GM12864 (cell line): Measurements from ENCODE around the gene SP140.

Source experiments
- DNase-seq: peaks from one replicate; pipeline ENCODE4 v3.0.0-alpha.2; 2011; ENCODE audit warnings: low read depth
- H3K4me3 ChIP-seq: 2 replicates; pipeline ENCODE4 v1.5.1; 2011; ENCODE audit warnings: mild to moderate bottlenecking, low read depth, low read length, control low read depth
- TF ChIP-seq, protein P1 (sequence below): IDR thresholded peaks from 2 replicates; pipeline ENCODE4 v1.5.1; 2011; ENCODE audit warnings: low read depth, mild to moderate bottlenecking, moderate library complexity, low read length, control low read depth, inconsistent platforms; ENCODE audit errors: missing control alignments

Gene SP140

DNA sequence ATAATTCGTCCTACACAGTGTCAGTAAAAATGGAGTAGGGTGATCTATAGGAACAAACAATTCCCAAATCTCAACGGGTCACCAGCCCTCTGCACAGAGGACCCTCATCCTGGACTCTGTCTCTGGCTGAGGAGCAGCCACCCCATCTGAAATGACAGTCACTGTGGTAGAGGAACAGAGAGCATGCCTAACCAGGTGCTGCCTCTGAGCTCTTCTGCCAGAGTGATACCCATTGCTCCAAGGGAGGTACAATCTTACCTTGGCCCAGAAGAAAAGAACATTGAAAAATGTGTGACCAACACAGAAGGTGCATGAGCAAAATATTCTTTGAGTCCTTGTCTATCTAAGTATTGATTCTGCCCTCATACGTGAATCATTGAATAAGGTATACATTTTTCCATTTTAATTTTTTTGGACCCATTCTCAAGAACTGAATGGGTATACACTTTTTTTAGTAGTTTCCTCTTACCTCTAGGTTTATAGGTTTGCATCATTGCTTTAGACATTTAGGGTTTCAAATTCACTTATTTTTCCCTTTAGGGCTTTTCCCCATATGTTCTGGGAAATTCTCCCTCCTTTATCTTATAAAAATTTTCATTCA, 8.7 kb downstream of the SP140 start:
- H3K4me3 ChIP-seq: no peak overlapping the region
- TF ChIP-seq, protein P1, sequence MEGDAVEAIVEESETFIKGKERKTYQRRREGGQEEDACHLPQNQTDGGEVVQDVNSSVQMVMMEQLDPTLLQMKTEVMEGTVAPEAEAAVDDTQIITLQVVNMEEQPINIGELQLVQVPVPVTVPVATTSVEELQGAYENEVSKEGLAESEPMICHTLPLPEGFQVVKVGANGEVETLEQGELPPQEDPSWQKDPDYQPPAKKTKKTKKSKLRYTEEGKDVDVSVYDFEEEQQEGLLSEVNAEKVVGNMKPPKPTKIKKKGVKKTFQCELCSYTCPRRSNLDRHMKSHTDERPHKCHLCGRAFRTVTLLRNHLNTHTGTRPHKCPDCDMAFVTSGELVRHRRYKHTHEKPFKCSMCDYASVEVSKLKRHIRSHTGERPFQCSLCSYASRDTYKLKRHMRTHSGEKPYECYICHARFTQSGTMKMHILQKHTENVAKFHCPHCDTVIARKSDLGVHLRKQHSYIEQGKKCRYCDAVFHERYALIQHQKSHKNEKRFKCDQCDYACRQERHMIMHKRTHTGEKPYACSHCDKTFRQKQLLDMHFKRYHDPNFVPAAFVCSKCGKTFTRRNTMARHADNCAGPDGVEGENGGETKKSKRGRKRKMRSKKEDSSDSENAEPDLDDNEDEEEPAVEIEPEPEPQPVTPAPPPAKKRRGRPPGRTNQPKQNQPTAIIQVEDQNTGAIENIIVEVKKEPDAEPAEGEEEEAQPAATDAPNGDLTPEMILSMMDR: no peak
- no peak for DNase-seq

DNA sequence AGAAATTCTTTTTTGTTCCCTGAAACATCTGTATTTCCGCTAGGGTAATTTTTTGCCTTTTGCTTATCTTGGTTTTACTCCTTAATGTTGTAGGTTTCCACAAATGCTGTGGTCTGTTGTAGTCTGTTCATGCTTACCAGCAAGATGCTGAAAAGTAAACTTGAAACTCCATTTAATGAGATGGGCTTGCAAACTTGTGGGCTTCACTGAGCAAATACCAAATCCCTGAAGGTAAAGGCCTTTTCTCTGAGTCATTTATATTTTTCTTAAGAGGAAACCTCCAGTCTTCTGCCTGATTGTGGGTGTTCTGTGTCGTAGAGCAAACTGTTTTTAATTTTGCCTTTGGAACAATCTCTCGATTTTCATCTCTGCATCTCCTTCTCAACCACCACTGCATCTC, 9.3 kb downstream of the SP140 start:
- DNase-seq: peak; percentile 37
- TF ChIP-seq, protein P1: no peak
- no peak overlapping the region for H3K4me3 ChIP-seq

DNA sequence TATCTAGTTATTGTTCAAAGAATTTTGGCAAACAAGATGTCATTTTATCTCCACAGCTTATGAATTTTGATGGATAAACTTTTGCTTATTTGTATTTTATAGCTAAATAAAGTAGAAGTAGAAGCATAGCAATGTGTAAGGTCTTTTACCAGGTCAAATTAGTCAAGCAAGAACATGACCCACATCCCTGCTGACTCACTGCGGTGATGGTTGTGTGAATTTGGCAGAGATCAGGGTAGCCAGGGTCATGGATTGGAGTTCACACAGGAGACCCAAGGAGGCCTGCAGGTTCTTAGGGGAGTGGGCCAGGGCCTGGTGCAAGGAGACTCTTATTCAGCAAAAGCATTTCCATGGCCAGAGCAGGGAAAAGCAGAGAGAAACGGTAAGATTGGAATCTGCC, 18.7 kb downstream of the SP140 start:
- DNase-seq: no peak
- no peak overlapping the region for H3K4me3 ChIP-seq
- TF ChIP-seq, protein P1: no peak

DNA sequence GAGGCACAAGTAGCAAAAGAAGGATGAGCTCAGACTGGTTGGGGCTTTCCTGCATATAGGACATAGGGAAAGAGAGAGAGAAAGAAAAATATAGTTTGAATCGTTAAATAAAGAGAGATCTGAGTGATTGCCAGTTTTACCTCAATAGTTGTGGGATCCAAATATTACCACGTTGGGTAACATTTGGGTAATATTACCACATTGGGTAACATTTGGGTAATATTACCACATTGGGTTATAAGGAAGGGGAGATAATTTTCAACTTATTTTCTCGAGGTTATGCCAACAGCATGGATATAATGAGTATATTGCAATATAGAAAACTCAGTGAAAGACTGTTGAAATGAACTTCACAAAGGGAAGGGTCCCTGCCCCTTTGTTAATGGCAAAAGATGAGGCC, 20.7 kb downstream of the SP140 start:
- DNase-seq: no peak
- H3K4me3 ChIP-seq: no peak overlapping the region
- TF ChIP-seq, protein P1: no peak

DNA sequence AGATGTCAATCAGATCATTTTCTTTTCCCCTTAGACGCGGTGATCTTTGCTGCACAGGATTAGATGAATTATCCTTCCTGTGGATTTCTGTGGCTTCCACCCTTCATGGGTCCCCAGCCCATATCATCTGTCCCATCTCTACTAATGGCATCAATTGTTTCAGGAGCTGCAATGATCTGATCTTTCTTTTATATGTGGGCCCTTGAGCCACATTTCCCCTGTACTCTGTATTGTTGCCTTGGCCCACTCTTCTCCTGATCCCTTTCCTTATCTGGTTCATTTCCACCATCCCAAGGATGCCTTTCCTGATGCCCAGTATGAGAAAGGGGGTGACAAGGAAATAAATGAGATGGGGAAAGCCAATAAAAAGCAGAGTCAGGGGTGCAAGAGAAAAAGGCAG, 24.7 kb downstream of the SP140 start:
- DNase-seq: no peak
- TF ChIP-seq, protein P1: no peak
- no peak overlapping the region for H3K4me3 ChIP-seq

DNA sequence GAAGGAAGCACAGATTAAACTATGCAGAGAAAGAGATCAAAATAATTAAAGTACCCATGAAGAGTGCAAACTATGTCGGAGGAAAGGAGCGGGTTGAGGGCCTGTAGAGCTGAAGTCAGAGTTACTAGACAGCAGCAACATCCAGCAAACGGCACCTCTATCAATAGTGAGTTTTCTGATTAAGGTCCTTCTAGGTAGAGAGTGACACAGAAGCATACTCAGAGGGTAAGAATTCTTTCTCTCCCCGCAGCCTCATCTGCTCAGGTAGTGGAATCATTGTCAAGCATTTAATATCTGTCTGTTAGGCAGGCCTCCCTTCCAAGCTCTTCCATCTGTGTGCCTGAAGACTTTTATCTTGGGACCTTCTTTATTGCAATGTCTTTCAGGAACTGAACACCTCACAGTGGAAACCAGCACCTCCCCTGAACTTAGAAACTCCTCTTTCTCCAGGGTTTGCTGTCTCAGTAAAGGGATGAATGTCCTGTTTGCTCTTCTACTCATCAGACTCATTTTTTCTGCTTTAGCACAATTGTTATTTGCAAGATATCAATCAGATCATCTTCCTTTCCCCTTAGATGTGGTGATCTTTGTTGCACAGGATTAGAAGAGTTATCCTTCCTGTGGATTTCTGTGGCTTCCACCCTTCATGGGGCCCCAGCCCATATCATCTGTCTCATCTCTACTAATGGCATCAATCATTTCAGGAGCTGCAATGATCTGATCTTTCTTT, 28.8 kb downstream of the SP140 start:
- DNase-seq: no peak
- no peak overlapping the region for H3K4me3 ChIP-seq
- TF ChIP-seq, protein P1: no peak
